Esophagus squamous epithelium (tissue), 4 donors: ENCODE results near the gene CELF4.

Source experiments
- CTCF ChIP-seq, 6 experiments: fragments of 450-650 bp in 4 of 6; fragments of 200-600 bp in 2 of 6; sonication (generic) in 2 of 6; IDR thresholded peaks; one replicate each; pipeline ENCODE4 v1.5.1; 2016 to 2019; ENCODE audit warnings: antibody characterized with exemption in 6 of 6, mild to moderate bottlenecking in 4 of 6, moderate library complexity in 4 of 6
- POLR2A ChIP-seq, 4 donors: fragments of 450-650 bp; IDR thresholded peaks; one replicate each; pipeline ENCODE4 v1.6.1; 2017; ENCODE audit warnings: antibody characterized with exemption in 4 of 4, mild to moderate bottlenecking in 4 of 4, moderate library complexity in 3 of 4

- TF ChIP-seq CTCF (IDR thresholded peaks at IDR 0.05) (no peak), POLR2A (IDR thresholded peaks at IDR 0.05) (no peak)
Measured at GRCh38 chr18:37565101-37565976, at the start of gene CELF4.
